Activated CD4-positive, alpha-beta T cell treated with anti-CD3 and anti-CD28 coated beads, Interleukin-2, amount 50 U/mL, for 16 hours (primary cell): ENCODE data around the gene KCNE3.
"Not testable (repeated sequence)": the region's sequence is repeated elsewhere in the genome, so short reads cannot be mapped to it uniquely, and the experiment has no call there.

Experiments used
- DNase-seq: peaks from one replicate; pipeline ENCODE4 v3.0.0-alpha.2; 2020

KCNE3 gene

GRCh38 chr11:74438681-74439080 is 28.7 kb downstream of the KCNE3 start:
- no peak for DNase-seq

- no peak for DNase-seq
Measured at GRCh38 chr11:74437441-74438042, 29.8 kb downstream of the KCNE3 start.

- DNase-seq = no peak
Measured at GRCh38 chr11:74434528-74434927, 32.8 kb downstream of the KCNE3 start.

GRCh38 chr11:74429205-74429604 is 38.1 kb downstream of the KCNE3 start:
- no peak for DNase-seq

- DNase-seq = no peak
Measured at GRCh38 chr11:74427384-74427886, 39.9 kb downstream of the KCNE3 start.

- DNase-seq = no peak
Measured at GRCh38 chr11:74425100-74425499, 42.2 kb downstream of the KCNE3 start.

GRCh38 chr11:74418509-74418895 is 48.8 kb downstream of the KCNE3 start:
- DNase-seq = peak; percentile 24

- DNase-seq = no peak
Measured at GRCh38 chr11:74417860-74418508, 49.4 kb downstream of the KCNE3 start.

- peak; percentile 32 for DNase-seq
Measured at GRCh38 chr11:74417379-74417804, 50.0 kb downstream of the KCNE3 start.

- DNase-seq = not testable (repeated sequence)
Measured at GRCh38 chr11:74416974-74417373, 50.4 kb downstream of the KCNE3 start.

- no peak for DNase-seq
Measured at GRCh38 chr11:74412733-74413359, 54.5 kb downstream of the KCNE3 start.

- DNase-seq = no peak
Measured at GRCh38 chr11:74412321-74412720, 55.0 kb downstream of the KCNE3 start.

- no peak for DNase-seq
Measured at GRCh38 chr11:74409633-74410032, 57.7 kb downstream of the KCNE3 start.
